Activated CD4-positive, alpha-beta T cell treated with anti-CD3 and anti-CD28 coated beads, Interleukin-2, Interleukin-4, amounts not matched to agents 100 ng/mL and 50 ng/mL, durations not matched to agents 16 hours and 8 hours (primary cell): ENCODE data around the gene PFAS.
A peak's percentile ranks its signal among the peaks of the same experiment; 100 is the strongest.

ENCODE experiments used
- DNase-seq: peaks from one replicate; pipeline ENCODE4 v3.0.0-alpha.2; 2020; ENCODE audit warnings: low spot score

PFAS gene

GRCh38 chr17:8272421-8272820, 23.3 kb downstream of the PFAS start:
- no peak for DNase-seq

GRCh38 chr17:8273884-8274444, 24.9 kb downstream of the PFAS start:
- DNase-seq, result no peak

GRCh38 chr17:8274816-8275215, 25.7 kb downstream of the PFAS start:
- no peak for DNase-seq

- DNase-seq, result no peak
Observed at GRCh38 chr17:8275421-8276290, 26.6 kb downstream of the PFAS start.

GRCh38 chr17:8277317-8277716, 28.2 kb downstream of the PFAS start:
- DNase-seq, result no peak

- DNase-seq, result no peak
Observed at GRCh38 chr17:8282345-8282744, 33.3 kb downstream of the PFAS start.

- no peak for DNase-seq
Observed at GRCh38 chr17:8283356-8283755, 34.3 kb downstream of the PFAS start.

- no peak for DNase-seq
Observed at GRCh38 chr17:8284126-8284525, 35.0 kb downstream of the PFAS start.

- DNase-seq, result no peak
Observed at GRCh38 chr17:8285270-8286181, 36.4 kb downstream of the PFAS start.

GRCh38 chr17:8287651-8288335, 38.7 kb downstream of the PFAS start:
- no peak for DNase-seq

- DNase-seq, result peak; percentile 88
Observed at GRCh38 chr17:8288336-8289102, 39.4 kb downstream of the PFAS start, which contains the start of gene RANGRF. Gene RANGRF (plus strand): TSS chr17:8288670. CDS start chr17:8288789, 119 bp downstream.

GRCh38 chr17:8289103-8289397, 40.0 kb downstream of the PFAS start:
- DNase-seq, result peak; percentile 78

GRCh38 chr17:8290043-8290442, 41.0 kb downstream of the PFAS start:
- DNase-seq, result no peak

- no peak for DNase-seq
Observed at GRCh38 chr17:8292639-8293395, 43.7 kb downstream of the PFAS start.

- no peak for DNase-seq
Observed at GRCh38 chr17:8294361-8294760, 45.3 kb downstream of the PFAS start.

- DNase-seq, result no peak
Observed at GRCh38 chr17:8294814-8295316, 45.8 kb downstream of the PFAS start.

- no peak for DNase-seq
Observed at GRCh38 chr17:8300226-8300625, 51.1 kb downstream of the PFAS start.

- peak; percentile 69 for DNase-seq
Observed at GRCh38 chr17:8300627-8301242, 51.6 kb downstream of the PFAS start.

- no peak for DNase-seq
Observed at GRCh38 chr17:8310601-8311123, 61.6 kb downstream of the PFAS start.
